Neural cell (in vitro differentiated cells): ENCODE measurements around the gene C14orf132. TPM values are rescaled to one million over a fixed set of nuclear protein-coding genes. Genes with fewer than 3 reads are reported as not detected.

ENCODE experiments used
- H2AFZ ChIP-seq: fragments of 200-600, 300-800 bp; sonication (generic), shearing (Covaris generic); 2 replicates; pipeline ENCODE4 v1.6.0; 2014; ENCODE audit warnings: low read depth, mild to moderate bottlenecking, antibody characterized with exemption, low read length, moderate library complexity
- H3F3A ChIP-seq: fragments of 200-600 bp; shearing (Covaris generic); 2 replicates; pipeline ENCODE4 v1.6.1; 2016; ENCODE audit warnings: mild to moderate bottlenecking, moderate library complexity, mixed read lengths, antibody characterized with exemption, low read length; ENCODE audit not compliant: insufficient read depth, poor library complexity, severe bottlenecking
- H3K27ac ChIP-seq: fragments of 200-600, 300-800 bp; sonication (generic), shearing (Covaris generic); 2 replicates; pipeline ENCODE4 v1.5.1; 2014; ENCODE audit warnings: mild to moderate bottlenecking, low read length, moderate library complexity
- H3K27me3 ChIP-seq: fragments of 300-800, 200-600 bp; sonication (generic), shearing (Covaris generic); 2 replicates; pipeline ENCODE4 v1.6.0; 2014; ENCODE audit warnings: mild to moderate bottlenecking, low read depth, low read length, moderate library complexity; ENCODE audit not compliant: insufficient read depth
- H3K36me3 ChIP-seq: fragments of 300-800, 200-600 bp; sonication (generic), shearing (Covaris generic); 2 replicates; pipeline ENCODE4 v1.5.1; 2014; ENCODE audit warnings: mild to moderate bottlenecking, antibody characterized with exemption, low read length, moderate library complexity; ENCODE audit not compliant: insufficient read depth
- H3K4me2 ChIP-seq: fragments of 300-800, 200-600 bp; sonication (generic), shearing (Covaris generic); 2 replicates; pipeline ENCODE4 v1.6.0; 2014; ENCODE audit warnings: mild to moderate bottlenecking, low read length
- H3K4me3 ChIP-seq: fragments of 300-800, 200-600 bp; sonication (generic), shearing (Covaris generic); 2 replicates; pipeline ENCODE4 v1.5.1; 2014; ENCODE audit warnings: mild to moderate bottlenecking, low read length, moderate library complexity
- H3K79me2 ChIP-seq: fragments of 200-600 bp; shearing (Covaris generic); replicated peaks from 2 replicates; pipeline ENCODE4 v1.6.0; 2014; ENCODE audit warnings: mild to moderate bottlenecking, low read length, moderate library complexity; ENCODE audit not compliant: insufficient read depth
- H3K9ac ChIP-seq: fragments of 300-800, 200-600 bp; sonication (generic), shearing (Covaris generic); 2 replicates; pipeline ENCODE4 v1.6.1; 2016; ENCODE audit warnings: mild to moderate bottlenecking, low read length, mixed read lengths
- H3K9me2 ChIP-seq: fragments of 200-600 bp; shearing (Covaris generic); 2 replicates; pipeline ENCODE4 v1.6.1; 2016; ENCODE audit warnings: mild to moderate bottlenecking, low read length, mixed read lengths; ENCODE audit not compliant: insufficient read depth
- H3K9me3 ChIP-seq: fragments of 200-600, 300-800 bp; sonication (generic), shearing (Covaris generic); 2 replicates; pipeline ENCODE4 v1.6.1; 2016; ENCODE audit warnings: mild to moderate bottlenecking, mixed run types, low read length, moderate library complexity, mixed read lengths
- H4K20me1 ChIP-seq: fragments of 200-600 bp; shearing (Covaris generic); 2 replicates; pipeline ENCODE4 v1.6.1; 2016; ENCODE audit warnings: mild to moderate bottlenecking, mixed run types; ENCODE audit not compliant: insufficient read depth
- EP300 ChIP-seq: fragments of 450-650 bp; conservative IDR thresholded peaks from 2 replicates; pipeline ENCODE4 v1.6.1; 2014; ENCODE audit warnings: antibody characterized with exemption, mild to moderate bottlenecking, moderate library complexity; ENCODE audit not compliant: poor library complexity, severe bottlenecking
- EZH2 ChIP-seq: fragments of 200-600, 300-800 bp; shearing (Covaris generic), sonication (generic); IDR thresholded peaks from 2 replicates; pipeline ENCODE4 v1.6.1; 2014; ENCODE audit warnings: antibody characterized with exemption, low read length, borderline replicate concordance, mild to moderate bottlenecking; ENCODE audit not compliant: insufficient read depth, poor library complexity, severe bottlenecking
- MXI1 ChIP-seq: fragments of 450-650 bp; conservative IDR thresholded peaks from 2 replicates; pipeline ENCODE4 v1.6.1; 2014; ENCODE audit warnings: antibody characterized with exemption, mild to moderate bottlenecking; ENCODE audit not compliant: poor library complexity, severe bottlenecking
- POLR2AphosphoS5 ChIP-seq: IDR thresholded peaks from 2 replicates; pipeline ENCODE4 v1.6.1; 2012
- RAD21 ChIP-seq: fragments of 450-650 bp; conservative IDR thresholded peaks from 2 replicates; pipeline ENCODE4 v1.6.1; 2014; ENCODE audit warnings: antibody characterized with exemption, mild to moderate bottlenecking, moderate library complexity
- SMC3 ChIP-seq: fragments of 450-650 bp; conservative IDR thresholded peaks from 2 replicates; pipeline ENCODE4 v1.6.1; 2014; ENCODE audit warnings: antibody characterized with exemption, mild to moderate bottlenecking, moderate library complexity; ENCODE audit not compliant: poor library complexity
- TAF1 ChIP-seq: IDR thresholded peaks from 2 replicates; pipeline ENCODE4 v1.6.1; 2012; ENCODE audit warnings: low read depth
- polyA plus RNA-seq: library from polyadenylated mRNA; depleted of rRNA; stranded (reverse); fragments of >200 nt; gene quantifications from 2 replicates; pipeline ENCODE4 v1.2.3, GENCODE V29; 2014
- TF ChIP-seq, protein P1 (sequence below): fragments of 450-650 bp; IDR thresholded peaks from 2 replicates; pipeline ENCODE4 v1.5.1; 2014; ENCODE audit warnings: antibody characterized with exemption, mild to moderate bottlenecking, moderate library complexity; ENCODE audit not compliant: poor library complexity, severe bottlenecking
- TF ChIP-seq, protein P2 (sequence below): IDR thresholded peaks from 2 replicates; pipeline ENCODE4 v1.6.1; 2012; ENCODE audit warnings: borderline replicate concordance

The C14orf132 gene
- polyA plus RNA-seq, 1 donor from 2014 or later = 50.1 TPM

DNA sequence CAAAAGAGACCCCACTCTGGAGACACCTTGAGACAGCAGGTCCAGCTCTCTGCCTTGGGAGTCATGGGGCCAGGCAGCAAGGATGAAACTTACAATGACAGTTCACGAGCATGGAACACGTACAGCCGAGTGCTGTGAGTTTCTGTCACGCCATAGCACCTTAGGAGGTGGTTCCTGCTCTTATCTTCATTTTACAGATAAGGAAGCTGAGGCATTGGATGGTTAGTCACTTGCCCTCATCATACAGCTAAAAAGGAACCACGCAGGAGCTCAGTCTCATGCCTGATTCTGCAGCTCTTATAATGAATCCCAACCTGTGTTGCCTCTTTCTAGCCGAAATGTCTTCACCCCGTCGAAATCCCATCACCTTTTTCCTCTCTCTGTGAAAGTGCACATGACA is 39.9 kb downstream of the C14orf132 start:
- no peaks in the 10 kb centered on the region for H3F3A ChIP-seq
- TF ChIP-seq, protein P1, sequence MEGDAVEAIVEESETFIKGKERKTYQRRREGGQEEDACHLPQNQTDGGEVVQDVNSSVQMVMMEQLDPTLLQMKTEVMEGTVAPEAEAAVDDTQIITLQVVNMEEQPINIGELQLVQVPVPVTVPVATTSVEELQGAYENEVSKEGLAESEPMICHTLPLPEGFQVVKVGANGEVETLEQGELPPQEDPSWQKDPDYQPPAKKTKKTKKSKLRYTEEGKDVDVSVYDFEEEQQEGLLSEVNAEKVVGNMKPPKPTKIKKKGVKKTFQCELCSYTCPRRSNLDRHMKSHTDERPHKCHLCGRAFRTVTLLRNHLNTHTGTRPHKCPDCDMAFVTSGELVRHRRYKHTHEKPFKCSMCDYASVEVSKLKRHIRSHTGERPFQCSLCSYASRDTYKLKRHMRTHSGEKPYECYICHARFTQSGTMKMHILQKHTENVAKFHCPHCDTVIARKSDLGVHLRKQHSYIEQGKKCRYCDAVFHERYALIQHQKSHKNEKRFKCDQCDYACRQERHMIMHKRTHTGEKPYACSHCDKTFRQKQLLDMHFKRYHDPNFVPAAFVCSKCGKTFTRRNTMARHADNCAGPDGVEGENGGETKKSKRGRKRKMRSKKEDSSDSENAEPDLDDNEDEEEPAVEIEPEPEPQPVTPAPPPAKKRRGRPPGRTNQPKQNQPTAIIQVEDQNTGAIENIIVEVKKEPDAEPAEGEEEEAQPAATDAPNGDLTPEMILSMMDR = no peak
- TF ChIP-seq MXI1 (no peak), RAD21 (no peak), EP300 (no peak), TAF1 (no peak), EZH2 (no peak), POLR2AphosphoS5 (no peak), SMC3 (no peak)
- TF ChIP-seq, protein P2, sequence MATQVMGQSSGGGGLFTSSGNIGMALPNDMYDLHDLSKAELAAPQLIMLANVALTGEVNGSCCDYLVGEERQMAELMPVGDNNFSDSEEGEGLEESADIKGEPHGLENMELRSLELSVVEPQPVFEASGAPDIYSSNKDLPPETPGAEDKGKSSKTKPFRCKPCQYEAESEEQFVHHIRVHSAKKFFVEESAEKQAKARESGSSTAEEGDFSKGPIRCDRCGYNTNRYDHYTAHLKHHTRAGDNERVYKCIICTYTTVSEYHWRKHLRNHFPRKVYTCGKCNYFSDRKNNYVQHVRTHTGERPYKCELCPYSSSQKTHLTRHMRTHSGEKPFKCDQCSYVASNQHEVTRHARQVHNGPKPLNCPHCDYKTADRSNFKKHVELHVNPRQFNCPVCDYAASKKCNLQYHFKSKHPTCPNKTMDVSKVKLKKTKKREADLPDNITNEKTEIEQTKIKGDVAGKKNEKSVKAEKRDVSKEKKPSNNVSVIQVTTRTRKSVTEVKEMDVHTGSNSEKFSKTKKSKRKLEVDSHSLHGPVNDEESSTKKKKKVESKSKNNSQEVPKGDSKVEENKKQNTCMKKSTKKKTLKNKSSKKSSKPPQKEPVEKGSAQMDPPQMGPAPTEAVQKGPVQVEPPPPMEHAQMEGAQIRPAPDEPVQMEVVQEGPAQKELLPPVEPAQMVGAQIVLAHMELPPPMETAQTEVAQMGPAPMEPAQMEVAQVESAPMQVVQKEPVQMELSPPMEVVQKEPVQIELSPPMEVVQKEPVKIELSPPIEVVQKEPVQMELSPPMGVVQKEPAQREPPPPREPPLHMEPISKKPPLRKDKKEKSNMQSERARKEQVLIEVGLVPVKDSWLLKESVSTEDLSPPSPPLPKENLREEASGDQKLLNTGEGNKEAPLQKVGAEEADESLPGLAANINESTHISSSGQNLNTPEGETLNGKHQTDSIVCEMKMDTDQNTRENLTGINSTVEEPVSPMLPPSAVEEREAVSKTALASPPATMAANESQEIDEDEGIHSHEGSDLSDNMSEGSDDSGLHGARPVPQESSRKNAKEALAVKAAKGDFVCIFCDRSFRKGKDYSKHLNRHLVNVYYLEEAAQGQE = no peak
- H3K27me3 ChIP-seq = no peaks in the 10 kb centered on the region
- no peaks in the 10 kb centered on the region for H3K36me3 ChIP-seq
- no peaks in the 10 kb centered on the region for H3K9me2 ChIP-seq
- no peak overlapping the region for H2AFZ ChIP-seq
- no peaks in the 10 kb centered on the region for H3K9me3 ChIP-seq
- H3K27ac ChIP-seq = no peak overlapping the region
- H3K4me3 ChIP-seq = no peak overlapping the region
- no peaks in the 10 kb centered on the region for H4K20me1 ChIP-seq
- no peak overlapping the region for H3K9ac ChIP-seq
- H3K4me2 ChIP-seq = no peak overlapping the region
- peaks cover 65% of the 10 kb centered on the region for H3K79me2 ChIP-seq

DNA sequence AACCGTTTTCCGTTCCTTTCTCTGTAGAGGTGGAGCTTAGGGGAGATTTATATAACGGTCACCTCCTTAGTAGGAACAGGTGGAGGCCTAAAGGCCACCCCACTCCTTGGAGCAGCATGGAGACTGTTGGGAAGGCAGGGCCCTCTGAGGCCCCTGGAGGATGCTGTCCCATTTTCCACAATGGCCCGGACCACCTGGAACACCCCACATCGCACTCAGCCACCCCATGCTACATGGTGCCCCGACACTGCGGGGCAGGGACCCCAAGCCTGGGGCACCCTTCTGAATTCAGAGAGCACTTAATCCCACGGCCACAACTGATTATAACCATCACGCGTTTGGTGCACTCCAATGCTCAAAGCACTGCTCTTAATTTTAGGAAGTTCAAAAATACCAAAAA is 41.4 kb downstream of the C14orf132 start:
- H3K79me2 ChIP-seq = peaks cover 50% of the 10 kb centered on the region
- TF ChIP-seq MXI1 = no peak
- TF ChIP-seq TAF1 = no peak
- no peak for TF ChIP-seq EP300
- TF ChIP-seq EZH2 = no peak
- TF ChIP-seq POLR2AphosphoS5 = no peak
- TF ChIP-seq, protein P2 = no peak
- no peak overlapping the region for H3K4me2 ChIP-seq
- no peak overlapping the region for H3K27ac ChIP-seq
- no peaks in the 10 kb centered on the region for H3K36me3 ChIP-seq
- no peak overlapping the region for H3K9ac ChIP-seq
- H3F3A ChIP-seq = no peaks in the 10 kb centered on the region
- H3K9me2 ChIP-seq = no peaks in the 10 kb centered on the region
- no peaks in the 10 kb centered on the region for H4K20me1 ChIP-seq
- H3K27me3 ChIP-seq = no peaks in the 10 kb centered on the region
- no peak overlapping the region for H3K4me3 ChIP-seq
- H3K9me3 ChIP-seq = no peaks in the 10 kb centered on the region
- no peak overlapping the region for H2AFZ ChIP-seq
